Neuron (in vitro differentiated cells): ENCODE measurements around the gene CMTM4.

Experiments used
- H2AFZ ChIP-seq: one replicate; pipeline ENCODE4 v1.6.1; 2013; ENCODE audit warnings: low read depth, mild to moderate bottlenecking, inconsistent platforms, low read length, moderate library complexity
- H3K27me3 ChIP-seq: one replicate; pipeline ENCODE4 v1.6.1; 2013; ENCODE audit warnings: low read length; ENCODE audit not compliant: insufficient read depth
- H3K36me3 ChIP-seq: one replicate; pipeline ENCODE4 v1.6.1; 2013; ENCODE audit warnings: low read length; ENCODE audit not compliant: insufficient read depth
- H3K4me1 ChIP-seq: one replicate; pipeline ENCODE4 v1.6.1; 2013; ENCODE audit warnings: low read length; ENCODE audit not compliant: insufficient read depth
- H3K4me3 ChIP-seq: 2 replicates; pipeline ENCODE4 v1.5.1; 2013; ENCODE audit warnings: mild to moderate bottlenecking, low read length, moderate library complexity
- H3K9me3 ChIP-seq: one replicate; pipeline ENCODE4 v1.6.1; 2013; ENCODE audit warnings: low read length

The CMTM4 gene

GRCh38 chr16:66696669-66697630, at the start of gene CMTM4:
CMTM4 (minus strand) TSS chr16:66696743; CDS start chr16:66696525, 218 bp downstream.
- Histone ChIP-seq H3K27me3 (no peaks in the 10 kb centered on the region), H3K4me1 (peaks cover 16% of the 10 kb centered on the region), H3K36me3 (no peaks in the 10 kb centered on the region), H3K4me3 (peak within 1 kb of the TSS; percentile 79), H3K9me3 (no peaks in the 10 kb centered on the region), H2AFZ (peak within 1 kb of the TSS; percentile 92)

- Histone ChIP-seq H3K36me3 (peaks cover 70% of the 10 kb centered on the region), H3K4me3 (no peak overlapping the region), H3K9me3 (no peaks in the 10 kb centered on the region), H3K4me1 (peaks cover 37% of the 10 kb centered on the region), H3K27me3 (no peaks in the 10 kb centered on the region), H2AFZ (no peak overlapping the region)
Observed at GRCh38 chr16:66746048-66746447, 49.5 kb upstream of the CMTM4 start.

GRCh38 chr16:66741950-66742808, 45.6 kb upstream of the CMTM4 start:
- Histone ChIP-seq H3K4me3 (no peak overlapping the region), H3K9me3 (no peaks in the 10 kb centered on the region), H3K4me1 (peaks cover 35% of the 10 kb centered on the region), H3K27me3 (no peaks in the 10 kb centered on the region), H3K36me3 (peaks cover 69% of the 10 kb centered on the region), H2AFZ (no peak overlapping the region)

GRCh38 chr16:66741169-66741900, 44.8 kb upstream of the CMTM4 start:
- Histone ChIP-seq H3K4me1 (peaks cover 35% of the 10 kb centered on the region), H3K9me3 (no peaks in the 10 kb centered on the region), H3K27me3 (no peaks in the 10 kb centered on the region), H3K4me3 (no peak overlapping the region), H3K36me3 (peaks cover 71% of the 10 kb centered on the region), H2AFZ (no peak overlapping the region)

GRCh38 chr16:66740533-66740932, 44.0 kb upstream of the CMTM4 start:
- H3K27me3 ChIP-seq: no peaks in the 10 kb centered on the region
- no peak overlapping the region for H2AFZ ChIP-seq
- H3K9me3 ChIP-seq: no peaks in the 10 kb centered on the region
- no peak overlapping the region for H3K4me3 ChIP-seq
- peaks cover 72% of the 10 kb centered on the region for H3K36me3 ChIP-seq
- H3K4me1 ChIP-seq: peaks cover 35% of the 10 kb centered on the region

GRCh38 chr16:66740010-66740409, 43.5 kb upstream of the CMTM4 start:
- no peak overlapping the region for H3K4me3 ChIP-seq
- no peaks in the 10 kb centered on the region for H3K27me3 ChIP-seq
- peaks cover 70% of the 10 kb centered on the region for H3K36me3 ChIP-seq
- no peak overlapping the region for H2AFZ ChIP-seq
- peaks cover 35% of the 10 kb centered on the region for H3K4me1 ChIP-seq
- H3K9me3 ChIP-seq: no peaks in the 10 kb centered on the region

GRCh38 chr16:66735891-66736290, 39.3 kb upstream of the CMTM4 start:
- H3K4me1 ChIP-seq: peaks cover 17% of the 10 kb centered on the region
- peaks cover 83% of the 10 kb centered on the region for H3K36me3 ChIP-seq
- H2AFZ ChIP-seq: no peak overlapping the region
- no peaks in the 10 kb centered on the region for H3K27me3 ChIP-seq
- H3K9me3 ChIP-seq: no peaks in the 10 kb centered on the region
- no peak overlapping the region for H3K4me3 ChIP-seq

- no peaks in the 10 kb centered on the region for H3K9me3 ChIP-seq
- H3K4me3 ChIP-seq: no peak overlapping the region
- peaks cover 87% of the 10 kb centered on the region for H3K36me3 ChIP-seq
- H3K4me1 ChIP-seq: no peaks in the 10 kb centered on the region
- no peak overlapping the region for H2AFZ ChIP-seq
- H3K27me3 ChIP-seq: no peaks in the 10 kb centered on the region
Observed at GRCh38 chr16:66731101-66731500, 34.6 kb upstream of the CMTM4 start.

- no peak overlapping the region for H2AFZ ChIP-seq
- no peak overlapping the region for H3K4me3 ChIP-seq
- H3K9me3 ChIP-seq: no peaks in the 10 kb centered on the region
- no peaks in the 10 kb centered on the region for H3K27me3 ChIP-seq
- H3K4me1 ChIP-seq: no peaks in the 10 kb centered on the region
- peaks cover 92% of the 10 kb centered on the region for H3K36me3 ChIP-seq
Observed at GRCh38 chr16:66728804-66729203, 32.3 kb upstream of the CMTM4 start.

GRCh38 chr16:66728117-66728787, 31.7 kb upstream of the CMTM4 start:
- no peak overlapping the region for H3K4me3 ChIP-seq
- no peak overlapping the region for H2AFZ ChIP-seq
- no peaks in the 10 kb centered on the region for H3K27me3 ChIP-seq
- no peaks in the 10 kb centered on the region for H3K4me1 ChIP-seq
- peaks cover 92% of the 10 kb centered on the region for H3K36me3 ChIP-seq
- H3K9me3 ChIP-seq: no peaks in the 10 kb centered on the region

- Histone ChIP-seq H3K4me3 (no peak overlapping the region), H3K36me3 (peaks cover 65% of the 10 kb centered on the region), H2AFZ (no peak overlapping the region), H3K9me3 (no peaks in the 10 kb centered on the region), H3K4me1 (no peaks in the 10 kb centered on the region), H3K27me3 (no peaks in the 10 kb centered on the region)
Observed at GRCh38 chr16:66720766-66721165, 24.2 kb upstream of the CMTM4 start.

GRCh38 chr16:66719246-66719645, 22.7 kb upstream of the CMTM4 start:
- no peak overlapping the region for H2AFZ ChIP-seq
- no peaks in the 10 kb centered on the region for H3K4me1 ChIP-seq
- H3K36me3 ChIP-seq: peaks cover 50% of the 10 kb centered on the region
- H3K27me3 ChIP-seq: no peaks in the 10 kb centered on the region
- no peak overlapping the region for H3K4me3 ChIP-seq
- H3K9me3 ChIP-seq: no peaks in the 10 kb centered on the region
